ENCODE measurements around the gene LPP.

- no peak for TF ChIP-seq POLR2A (IDR thresholded peaks at IDR 0.05; ENCODE audit: low read length)
- TF ChIP-seq GATA1 (IDR thresholded peaks at IDR 0.05; ENCODE audit: low read depth, low read length) = no peak
Observed at GRCh38 chr3:188830893-188831292, 676.9 kb downstream of the LPP start.
